GM21786 (cell line): ENCODE results near the gene RLN3.

Source experiments
- ATAC-seq: cut with Tn5 transposase; IDR thresholded peaks from one replicate; pipeline ENCODE4 v1.9.1; 2021; ENCODE audit not compliant: unreplicated experiment

The RLN3 gene

GRCh38 chr19:14078411-14078810 is 50.5 kb downstream of the RLN3 start:
- ATAC-seq, result no peak
